GM19023 (cell line): ENCODE measurements around the gene PDGFA.

Experiments
- ATAC-seq: cut with Tn5 transposase; IDR thresholded peaks from one replicate; pipeline ENCODE4 v1.9.1; 2021; ENCODE audit warnings: mild to moderate bottlenecking, moderate library complexity; ENCODE audit not compliant: unreplicated experiment

Gene PDGFA

GRCh38 chr7:505171-505570 is 14.5 kb downstream of the PDGFA start:
- no peak for ATAC-seq

- ATAC-seq, result no peak
Observed at GRCh38 chr7:504221-505111, 15.2 kb downstream of the PDGFA start.

GRCh38 chr7:503575-504111 is 16.0 kb downstream of the PDGFA start:
- ATAC-seq, result no peak

- no peak for ATAC-seq
Observed at GRCh38 chr7:502296-502695, 17.4 kb downstream of the PDGFA start.

- no peak for ATAC-seq
Observed at GRCh38 chr7:501526-501925, 18.1 kb downstream of the PDGFA start.

GRCh38 chr7:500521-501420 is 18.9 kb downstream of the PDGFA start:
- no peak for ATAC-seq

- no peak for ATAC-seq
Observed at GRCh38 chr7:499853-500485, 19.7 kb downstream of the PDGFA start.

- ATAC-seq, result no peak
Observed at GRCh38 chr7:498678-499641, 20.7 kb downstream of the PDGFA start.

- ATAC-seq, result no peak
Observed at GRCh38 chr7:497946-498655, 21.5 kb downstream of the PDGFA start.

GRCh38 chr7:497346-497745 is 22.3 kb downstream of the PDGFA start:
- no peak for ATAC-seq

- ATAC-seq, result no peak
Observed at GRCh38 chr7:496528-497295, 22.9 kb downstream of the PDGFA start.

- no peak for ATAC-seq
Observed at GRCh38 chr7:495761-496321, 23.8 kb downstream of the PDGFA start.

- no peak for ATAC-seq
Observed at GRCh38 chr7:495326-495725, 24.3 kb downstream of the PDGFA start.

GRCh38 chr7:494906-495305 is 24.7 kb downstream of the PDGFA start:
- ATAC-seq, result no peak

- no peak for ATAC-seq
Observed at GRCh38 chr7:494259-494687, 25.4 kb downstream of the PDGFA start.

GRCh38 chr7:493661-494251 is 25.9 kb downstream of the PDGFA start:
- ATAC-seq, result no peak

GRCh38 chr7:492714-493065 is 27.0 kb downstream of the PDGFA start:
- ATAC-seq, result no peak
